ENCODE data around the gene TOLLIP. TPM values are rescaled to one million over a fixed set of nuclear protein-coding genes. Genes with fewer than 3 reads are reported as not detected.

TOLLIP gene
- total RNA-seq, 1 experiment from 2014 or later = 32.3 TPM

- Histone ChIP-seq H2AFZ (ENCODE audit: low read length) (no peak overlapping the region), H4K91ac (ENCODE audit: insufficient read length, low read depth, low read length) (no peak overlapping the region), H2BK5ac (ENCODE audit: insufficient read length, low read length) (no peak overlapping the region), H3K23me2 (ENCODE audit: insufficient read length, low read depth, low read length, poor library complexity, severe bottlenecking) (no peaks in the 10 kb centered on the region), H3K27ac (ENCODE audit: insufficient read length, low read depth, low read length) (no peak overlapping the region), H3K4ac (ENCODE audit: low read depth, low read length) (no peak overlapping the region), H3K9ac (ENCODE audit: extremely low read depth, insufficient read length, low read length) (no peak overlapping the region), H3K18ac (ENCODE audit: insufficient read length, low read depth, low read length) (no peak overlapping the region), H3K4me2 (ENCODE audit: insufficient read depth, insufficient read length, low read length) (no peak overlapping the region), H3T11ph (ENCODE audit: low read length) (no peak overlapping the region), H3K79me2 (ENCODE audit: insufficient read depth, low read length) (peaks cover 1% of the 10 kb centered on the region; the same call in 1 of the 2 replicates), H3K56ac (ENCODE audit: insufficient read length, low read depth, low read length) (no peak overlapping the region), H4K8ac (replicated peaks; ENCODE audit: insufficient read length, low read depth, low read length) (no peak overlapping the region), H2BK15ac (ENCODE audit: low read depth, low read length) (no peak overlapping the region), H3K4me1 (ENCODE audit: insufficient read depth, low read length) (no peaks in the 10 kb centered on the region; the same call in 1 of the 2 replicates), H2BK120ac (ENCODE audit: low read depth, low read length, poor library complexity, severe bottlenecking) (no peak overlapping the region), H2BK12ac (ENCODE audit: insufficient read length, low read depth, low read length) (no peak overlapping the region), H3K79me1 (ENCODE audit: insufficient read depth, low read depth, low read length, poor library complexity, severe bottlenecking) (peaks cover 13% of the 10 kb centered on the region), H2BK20ac (ENCODE audit: low read depth, low read length, poor library complexity, severe bottlenecking) (no peak overlapping the region), H3K9me3 (ENCODE audit: control insufficient read depth, low read depth, low read length) (no peaks in the 10 kb centered on the region), H2AK5ac (ENCODE audit: insufficient read length, low read length) (no peak overlapping the region), H3K14ac (ENCODE audit: insufficient read depth, low read length) (no peak overlapping the region), H3K23ac (ENCODE audit: insufficient read length, low read depth, low read length) (no peak overlapping the region), H4K20me1 (ENCODE audit: control insufficient read depth, insufficient read depth, insufficient read length) (no peaks in the 10 kb centered on the region), H4K5ac (ENCODE audit: insufficient read length, low read depth, low read length) (no peak overlapping the region), H3K27me3 (ENCODE audit: insufficient read depth, low read length) (no peaks in the 10 kb centered on the region)
- Mint-ChIP-seq H3K27ac (no peak overlapping the region), H3K9me3 (no peaks in the 10 kb centered on the region), H3K4me3 (no peak overlapping the region), H3K4me1 (peaks cover 23 to 34% of the 10 kb centered on the region in 2 experiments), H3K36me3 (ENCODE audit: insufficient read depth in 1 of 3, low read depth in 3 of 3) (peaks cover 0 to 5% (median 4%) of the 10 kb centered on the region in 3 experiments; a peak in 3 of 7 replicates), H3K27me3 (ENCODE audit: low read depth) (no peaks in the 10 kb centered on the region)
- no CpG with 5 or more reads among the region's 10 CpGs for WGBS (ENCODE audit: extremely low coverage, insufficient read length, low lambda C conversion rate)
- DNase-seq = peak; percentile 22
- TF ChIP-seq, protein P1, sequence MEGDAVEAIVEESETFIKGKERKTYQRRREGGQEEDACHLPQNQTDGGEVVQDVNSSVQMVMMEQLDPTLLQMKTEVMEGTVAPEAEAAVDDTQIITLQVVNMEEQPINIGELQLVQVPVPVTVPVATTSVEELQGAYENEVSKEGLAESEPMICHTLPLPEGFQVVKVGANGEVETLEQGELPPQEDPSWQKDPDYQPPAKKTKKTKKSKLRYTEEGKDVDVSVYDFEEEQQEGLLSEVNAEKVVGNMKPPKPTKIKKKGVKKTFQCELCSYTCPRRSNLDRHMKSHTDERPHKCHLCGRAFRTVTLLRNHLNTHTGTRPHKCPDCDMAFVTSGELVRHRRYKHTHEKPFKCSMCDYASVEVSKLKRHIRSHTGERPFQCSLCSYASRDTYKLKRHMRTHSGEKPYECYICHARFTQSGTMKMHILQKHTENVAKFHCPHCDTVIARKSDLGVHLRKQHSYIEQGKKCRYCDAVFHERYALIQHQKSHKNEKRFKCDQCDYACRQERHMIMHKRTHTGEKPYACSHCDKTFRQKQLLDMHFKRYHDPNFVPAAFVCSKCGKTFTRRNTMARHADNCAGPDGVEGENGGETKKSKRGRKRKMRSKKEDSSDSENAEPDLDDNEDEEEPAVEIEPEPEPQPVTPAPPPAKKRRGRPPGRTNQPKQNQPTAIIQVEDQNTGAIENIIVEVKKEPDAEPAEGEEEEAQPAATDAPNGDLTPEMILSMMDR (conservative IDR thresholded peaks at IDR 0.05) = no peak
Observed at GRCh38 chr11:1303973-1304372, 5.5 kb downstream of the TOLLIP start.

All from H9 (cell line).